Neural progenitor cell (in vitro differentiated cells): ENCODE measurements around the gene RNF121.

Source experiments
- EZH2 ChIP-seq: fragments of 200-600 bp; sonication (generic); IDR thresholded peaks from 2 replicates; pipeline ENCODE4 v1.6.1; 2017; ENCODE audit warnings: antibody characterized with exemption, mild to moderate bottlenecking, moderate library complexity
- TF ChIP-seq, protein P1 (sequence below): fragments of 200-600 bp; sonication (generic); IDR thresholded peaks from 2 replicates; pipeline ENCODE4 v1.5.1; 2017; ENCODE audit warnings: antibody characterized with exemption, mild to moderate bottlenecking

DNA sequence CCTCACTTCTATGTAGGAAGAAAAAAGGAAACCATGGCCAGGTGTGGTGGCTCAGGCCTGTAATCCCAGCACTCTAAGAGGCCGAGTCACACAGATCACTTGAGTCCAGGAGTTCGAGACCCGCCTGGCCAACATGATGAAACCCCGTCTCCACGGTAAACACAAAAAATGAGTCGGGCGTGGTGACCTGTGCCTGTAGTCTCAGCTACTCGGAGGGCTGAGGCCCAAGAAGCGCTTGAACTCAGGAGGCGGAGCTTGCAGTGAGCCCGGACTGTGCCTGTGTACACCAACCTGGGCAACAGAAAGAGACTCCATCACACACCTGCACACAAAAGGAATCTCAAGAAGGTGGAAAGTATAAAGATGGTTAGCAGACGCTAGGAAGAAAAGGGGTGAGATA is 32.9 kb upstream of the RNF121 start:
- TF ChIP-seq, protein P1, sequence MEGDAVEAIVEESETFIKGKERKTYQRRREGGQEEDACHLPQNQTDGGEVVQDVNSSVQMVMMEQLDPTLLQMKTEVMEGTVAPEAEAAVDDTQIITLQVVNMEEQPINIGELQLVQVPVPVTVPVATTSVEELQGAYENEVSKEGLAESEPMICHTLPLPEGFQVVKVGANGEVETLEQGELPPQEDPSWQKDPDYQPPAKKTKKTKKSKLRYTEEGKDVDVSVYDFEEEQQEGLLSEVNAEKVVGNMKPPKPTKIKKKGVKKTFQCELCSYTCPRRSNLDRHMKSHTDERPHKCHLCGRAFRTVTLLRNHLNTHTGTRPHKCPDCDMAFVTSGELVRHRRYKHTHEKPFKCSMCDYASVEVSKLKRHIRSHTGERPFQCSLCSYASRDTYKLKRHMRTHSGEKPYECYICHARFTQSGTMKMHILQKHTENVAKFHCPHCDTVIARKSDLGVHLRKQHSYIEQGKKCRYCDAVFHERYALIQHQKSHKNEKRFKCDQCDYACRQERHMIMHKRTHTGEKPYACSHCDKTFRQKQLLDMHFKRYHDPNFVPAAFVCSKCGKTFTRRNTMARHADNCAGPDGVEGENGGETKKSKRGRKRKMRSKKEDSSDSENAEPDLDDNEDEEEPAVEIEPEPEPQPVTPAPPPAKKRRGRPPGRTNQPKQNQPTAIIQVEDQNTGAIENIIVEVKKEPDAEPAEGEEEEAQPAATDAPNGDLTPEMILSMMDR = no peak
- no peak for TF ChIP-seq EZH2
